Measurements from ENCODE around the gene CLOCK.

CLOCK gene

GRCh38 chr4:55540271-55540670 lies 6.4 kb downstream of the CLOCK start:
- no peak for DNase-seq

DNA sequence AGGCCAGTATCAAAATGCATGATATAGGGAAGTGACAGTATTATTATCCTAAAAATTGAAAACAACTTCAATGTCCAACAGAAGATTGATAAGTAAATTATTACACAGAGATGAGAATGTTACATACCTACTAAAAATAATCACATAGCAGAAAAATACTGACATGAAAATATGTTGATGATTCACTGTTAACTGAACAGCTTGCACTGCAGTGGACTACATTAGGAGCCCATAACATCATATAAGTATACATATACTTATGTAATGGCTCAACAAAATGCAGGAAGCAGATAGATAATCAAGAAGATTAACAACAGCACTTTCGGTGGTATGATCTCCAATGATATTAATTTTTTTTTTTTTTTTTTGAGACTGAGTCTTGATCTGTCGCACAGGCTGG lies 7.1 kb downstream of the CLOCK start:
- no peak for DNase-seq

- no peak for DNase-seq
Measured at GRCh38 chr4:55538531-55538930, 8.2 kb downstream of the CLOCK start.

- DNase-seq = no peak
Measured at GRCh38 chr4:55534306-55534705, 12.4 kb downstream of the CLOCK start.

- DNase-seq = no peak
Measured at GRCh38 chr4:55530691-55531090, 16.0 kb downstream of the CLOCK start.

DNA sequence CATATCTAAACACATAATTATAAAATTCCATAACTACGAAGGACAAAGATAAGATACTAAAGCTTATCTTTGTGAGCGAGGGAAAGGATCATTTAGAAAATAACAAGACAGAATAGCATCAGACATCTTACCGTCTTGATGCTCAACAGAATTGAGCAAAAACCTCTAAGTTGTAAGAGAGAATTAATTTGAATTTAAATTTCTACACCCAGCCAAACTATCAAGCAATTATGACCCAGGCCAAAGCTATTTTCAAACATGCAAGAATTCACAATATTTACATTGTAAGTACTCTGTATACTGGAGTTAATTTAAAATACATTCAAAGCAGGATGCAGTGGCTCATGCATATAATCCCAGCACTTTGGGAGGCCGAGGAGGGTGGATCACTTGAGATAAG lies 16.5 kb downstream of the CLOCK start:
- no peak for DNase-seq

DNA sequence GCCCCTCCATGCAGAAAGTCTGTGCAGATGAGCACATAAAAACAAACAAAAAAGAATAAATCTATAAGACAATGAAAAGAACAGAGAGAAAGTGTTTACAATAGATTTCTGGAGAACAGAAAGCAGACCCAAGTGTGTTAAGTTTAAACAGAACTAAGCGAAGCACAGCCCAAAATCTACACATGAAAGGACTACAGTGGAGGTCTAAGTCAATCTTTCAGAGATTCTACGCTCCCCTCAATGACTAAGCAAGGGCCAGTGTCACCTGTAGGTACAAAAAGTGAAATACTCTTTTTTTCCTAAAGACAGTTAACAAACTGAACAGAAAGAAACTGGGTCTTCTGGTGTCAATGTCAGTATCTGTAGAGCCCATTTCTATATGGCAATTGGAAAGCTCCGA lies 18.2 kb downstream of the CLOCK start:
- DNase-seq = no peak

GRCh38 chr4:55524844-55525571 lies 21.7 kb downstream of the CLOCK start:
- no peak for DNase-seq

DNA sequence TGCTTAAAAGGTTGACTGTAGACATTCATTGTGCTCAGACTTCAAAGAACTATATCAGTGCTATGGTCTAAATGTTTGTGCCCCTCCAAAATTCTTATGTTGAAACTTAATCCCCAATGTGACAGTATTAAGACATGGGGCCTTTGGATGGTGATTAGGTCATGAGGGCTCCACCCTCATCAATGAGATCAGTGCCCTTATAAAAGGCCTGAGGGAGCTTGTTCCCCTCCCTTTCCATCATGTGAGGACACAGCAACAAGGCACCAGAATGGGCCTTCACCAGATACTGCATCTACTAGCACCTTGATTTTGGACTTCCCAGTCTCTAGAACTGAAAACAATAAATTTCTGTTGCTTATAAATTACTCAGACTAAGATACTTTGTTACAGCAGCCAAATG lies 28.3 kb downstream of the CLOCK start:
- no peak for DNase-seq

- no peak for DNase-seq
Measured at GRCh38 chr4:55517526-55518229, 29.0 kb downstream of the CLOCK start.

DNA sequence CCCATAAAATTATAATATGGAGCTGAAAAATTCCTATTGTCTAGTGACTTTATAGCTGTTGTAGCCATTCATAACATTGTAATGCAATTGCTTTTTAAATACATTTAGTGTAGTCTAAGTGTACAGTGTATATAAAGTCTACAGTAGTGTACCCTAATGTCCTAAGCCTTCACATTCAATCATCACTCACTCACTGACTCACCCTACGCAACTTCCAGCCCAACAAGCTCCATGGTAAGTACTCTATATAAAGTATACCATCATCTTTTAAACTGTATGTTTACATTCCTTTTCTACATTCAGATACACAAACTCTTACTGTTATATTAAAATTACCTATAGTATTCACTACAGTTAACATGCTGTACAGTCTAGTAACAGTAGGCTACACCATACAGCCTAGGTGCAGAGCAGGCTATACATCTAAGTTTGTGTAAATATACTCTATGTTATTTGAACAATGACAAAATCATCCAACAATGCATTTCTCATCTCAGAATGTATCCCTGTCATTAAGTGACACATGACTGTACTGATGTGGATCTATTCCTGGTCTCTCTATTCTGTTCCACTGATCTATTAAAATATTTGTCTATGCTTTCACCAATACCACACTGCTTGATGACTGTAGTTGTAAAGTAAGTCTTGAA lies 33.7 kb downstream of the CLOCK start:
- no peak for DNase-seq

- DNase-seq = no peak
Measured at GRCh38 chr4:55512077-55512476, 34.6 kb downstream of the CLOCK start.

DNA sequence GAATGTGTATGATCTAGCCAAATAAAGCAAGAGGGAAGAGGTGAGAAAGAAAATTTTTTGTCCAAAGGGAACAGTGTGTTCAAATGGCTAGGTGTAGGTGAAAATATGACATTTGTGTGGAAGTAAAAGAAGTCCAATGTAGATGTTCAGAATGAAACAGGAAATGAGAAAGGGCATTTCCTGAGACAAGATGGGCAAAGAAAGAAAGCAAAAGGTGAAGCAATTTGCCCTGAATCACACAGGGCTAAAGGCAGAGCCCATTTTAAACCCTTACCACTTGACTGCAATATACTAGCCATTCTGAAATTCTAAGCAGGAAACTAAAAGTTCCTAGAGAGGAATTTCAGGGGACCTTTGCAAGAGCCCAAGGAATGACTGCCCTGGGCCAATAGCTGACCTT lies 36.0 kb downstream of the CLOCK start:
- DNase-seq = no peak

- no peak for DNase-seq
Measured at GRCh38 chr4:55509266-55509665, 37.4 kb downstream of the CLOCK start.

- DNase-seq = no peak
Measured at GRCh38 chr4:55507612-55508011, 39.1 kb downstream of the CLOCK start.

DNA sequence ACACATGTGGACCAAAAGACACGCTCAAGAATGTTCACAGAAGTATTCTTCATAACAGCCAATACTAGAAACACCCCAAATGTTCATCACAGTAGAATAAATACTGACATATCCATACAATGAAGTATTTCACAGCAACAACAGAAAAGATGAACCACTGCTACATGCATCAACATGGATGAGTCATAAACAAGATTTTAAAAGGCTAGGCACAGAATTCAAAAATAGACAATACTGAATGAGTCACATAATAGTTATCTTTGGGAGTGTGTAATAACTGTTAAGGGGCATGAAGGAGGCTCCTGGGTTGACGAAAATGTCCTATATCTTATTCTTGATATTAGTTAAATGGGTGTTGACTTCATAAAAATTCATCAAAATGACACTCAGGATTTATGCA lies 43.5 kb downstream of the CLOCK start:
- DNase-seq = no peak

DNA sequence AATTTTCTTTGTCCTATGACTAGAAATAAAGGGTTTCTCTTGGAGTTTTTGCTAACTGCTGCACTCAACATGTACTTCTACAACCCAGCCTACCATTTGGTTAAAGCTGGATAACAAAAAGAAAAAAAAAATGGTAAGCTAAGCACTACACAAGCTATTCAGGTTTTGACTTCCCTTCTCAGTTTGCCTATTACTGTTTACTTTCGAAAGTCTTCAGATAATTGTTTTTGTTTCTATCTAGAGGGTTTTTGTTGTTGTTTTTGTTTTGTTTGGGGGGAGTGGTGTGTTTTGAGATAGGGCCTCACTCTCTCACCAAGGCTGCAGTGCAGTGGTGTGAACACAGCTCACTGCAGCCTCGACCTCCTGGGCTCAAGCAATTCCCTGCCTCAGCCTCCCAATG lies 46.6 kb downstream of the CLOCK start:
- DNase-seq = no peak

GRCh38 chr4:55499495-55499894 lies 47.2 kb downstream of the CLOCK start:
- DNase-seq = no peak

- DNase-seq = no peak
Measured at GRCh38 chr4:55498051-55498450, 48.7 kb downstream of the CLOCK start.

- no peak for DNase-seq
Measured at GRCh38 chr4:55491486-55491885, 55.2 kb downstream of the CLOCK start.

GRCh38 chr4:55488716-55489115 lies 58.0 kb downstream of the CLOCK start:
- DNase-seq = no peak

GRCh38 chr4:55485821-55486220 lies 60.9 kb downstream of the CLOCK start:
- no peak for DNase-seq

GRCh38 chr4:55483315-55483714 lies 63.4 kb downstream of the CLOCK start:
- no peak for DNase-seq
